Uterus (tissue), 4 donors: ENCODE results near the gene HBM. TPM values are rescaled to one million over a fixed set of nuclear protein-coding genes. Genes with fewer than 3 reads are reported as not detected.
"Not testable (repeated sequence)": the region's sequence is repeated elsewhere in the genome, so short reads cannot be mapped to it uniquely, and the experiment has no call there.

Experiments
- DNase-seq, 2 donors: peaks; one replicate each; pipeline ENCODE4 v3.0.0-alpha.2; 2019 to 2020
- H3K27ac ChIP-seq, 2 donors: fragments of 200-600 bp; sonication (generic); 1 replicate in 1 of 2; 2 replicates in 1 of 2; pipeline ENCODE4 v1.5.1; 2016 to 2018
- H3K27me3 ChIP-seq, 2 donors: fragments of 200-600 bp; sonication (generic); one replicate each; pipeline ENCODE4 v1.5.1; 2018 to 2019; ENCODE audit warnings: control low read depth in 1 of 2
- H3K36me3 ChIP-seq, 2 donors: fragments of 200-600 bp; sonication (generic); one replicate each; pipeline ENCODE4 v1.5.1; 2019; ENCODE audit warnings: control low read depth in 1 of 2
- H3K4me1 ChIP-seq, 2 donors: fragments of 200-600 bp; sonication (generic); one replicate each; pipeline ENCODE4 v1.5.1; 2018 to 2019; ENCODE audit warnings: control low read depth in 1 of 2
- H3K4me3 ChIP-seq, 2 donors: fragments of 200-600 bp; sonication (generic); 1 replicate in 1 of 2; 2 replicates in 1 of 2; pipeline ENCODE4 v1.5.1; 2018 to 2019; ENCODE audit warnings: mild to moderate bottlenecking in 1 of 2
- H3K9me3 ChIP-seq, 2 donors: fragments of 200-600 bp; sonication (generic); one replicate each; pipeline ENCODE4 v1.5.1; 2019; ENCODE audit warnings: control low read depth in 1 of 2
- POLR2A ChIP-seq, 2 donors: fragments of 450-650 bp; IDR thresholded peaks; one replicate each; pipeline ENCODE4 v1.6.1; 2016; ENCODE audit warnings: antibody characterized with exemption in 2 of 2, mild to moderate bottlenecking in 1 of 2, moderate library complexity in 1 of 2
- intact Hi-C: fragments of 100-400 bp; cut with DNase I; formaldehyde crosslinking; loops from one replicate; pipeline ENCODE4 v1.15.1; 2023; ENCODE audit warnings: low total_unique reads
- total RNA-seq, 4 donors: library from RNA; depleted of rRNA in 3 of 4; stranded (reverse); fragments of >200 nt in 3 of 4; gene quantifications; one replicate each; pipeline versions ENCODE4 v1.1.0 to v1.2.4, GENCODE V29; 2014 to 2023
- TF ChIP-seq, protein P1 (sequence below), 4 experiments: fragments of 200-600 bp in 2 of 4; fragments of 450-650 bp in 2 of 4; sonication (generic) in 2 of 4; IDR thresholded peaks; one replicate each; pipeline ENCODE4 v1.5.1; 2016 to 2019; ENCODE audit warnings: antibody characterized with exemption in 4 of 4, mild to moderate bottlenecking in 2 of 4, moderate library complexity in 1 of 4
- donor health status: DM: yes; HTN: yes; CAD: no.

Gene HBM
- total RNA-seq, 4 donors from 2014 or later = 1.4 TPM; not detected in 3

DNA sequence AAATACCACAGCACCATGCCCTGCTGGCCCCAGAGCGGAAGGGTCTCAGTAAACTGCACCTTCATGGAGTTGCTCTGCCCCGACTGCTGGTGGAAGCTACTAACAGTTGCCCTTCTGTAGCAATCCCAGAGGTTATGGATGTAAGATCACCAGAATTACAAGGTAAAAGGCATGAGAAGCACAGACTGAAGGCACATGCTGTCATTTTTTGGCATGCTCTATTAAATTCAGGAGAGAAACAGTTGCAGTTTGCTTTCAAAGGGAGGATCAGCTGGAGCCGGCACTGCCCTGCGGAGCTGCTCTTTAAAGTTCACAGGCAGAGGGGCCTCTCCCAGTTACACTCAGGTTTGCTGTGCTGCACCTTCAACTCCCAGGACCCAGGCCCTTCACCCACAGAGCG, 46.5 kb upstream of the HBM start:
- intact Hi-C loops = no loop called here
- no peak overlapping the region for H3K4me3 ChIP-seq
- H3K4me1 ChIP-seq = no peaks in the 10 kb centered on the region
- H3K9me3 ChIP-seq = no peaks in the 10 kb centered on the region
- no peaks in the 10 kb centered on the region for H3K27me3 ChIP-seq
- no peak for TF ChIP-seq POLR2A (IDR thresholded peaks at IDR 0.05)
- TF ChIP-seq, protein P1, sequence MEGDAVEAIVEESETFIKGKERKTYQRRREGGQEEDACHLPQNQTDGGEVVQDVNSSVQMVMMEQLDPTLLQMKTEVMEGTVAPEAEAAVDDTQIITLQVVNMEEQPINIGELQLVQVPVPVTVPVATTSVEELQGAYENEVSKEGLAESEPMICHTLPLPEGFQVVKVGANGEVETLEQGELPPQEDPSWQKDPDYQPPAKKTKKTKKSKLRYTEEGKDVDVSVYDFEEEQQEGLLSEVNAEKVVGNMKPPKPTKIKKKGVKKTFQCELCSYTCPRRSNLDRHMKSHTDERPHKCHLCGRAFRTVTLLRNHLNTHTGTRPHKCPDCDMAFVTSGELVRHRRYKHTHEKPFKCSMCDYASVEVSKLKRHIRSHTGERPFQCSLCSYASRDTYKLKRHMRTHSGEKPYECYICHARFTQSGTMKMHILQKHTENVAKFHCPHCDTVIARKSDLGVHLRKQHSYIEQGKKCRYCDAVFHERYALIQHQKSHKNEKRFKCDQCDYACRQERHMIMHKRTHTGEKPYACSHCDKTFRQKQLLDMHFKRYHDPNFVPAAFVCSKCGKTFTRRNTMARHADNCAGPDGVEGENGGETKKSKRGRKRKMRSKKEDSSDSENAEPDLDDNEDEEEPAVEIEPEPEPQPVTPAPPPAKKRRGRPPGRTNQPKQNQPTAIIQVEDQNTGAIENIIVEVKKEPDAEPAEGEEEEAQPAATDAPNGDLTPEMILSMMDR (IDR thresholded peaks at IDR 0.05) = no peak
- no peaks in the 10 kb centered on the region for H3K36me3 ChIP-seq
- H3K27ac ChIP-seq = no peak overlapping the region
- DNase-seq = no peak

GRCh38 chr16:119835-120491, 45.8 kb upstream of the HBM start:
- no peaks in the 10 kb centered on the region for H3K9me3 ChIP-seq
- intact Hi-C loops = no loop called here
- H3K4me1 ChIP-seq = no peaks in the 10 kb centered on the region
- DNase-seq = no peak
- no peaks in the 10 kb centered on the region for H3K27me3 ChIP-seq
- no peaks in the 10 kb centered on the region for H3K36me3 ChIP-seq
- no peak overlapping the region for H3K27ac ChIP-seq
- H3K4me3 ChIP-seq = no peak overlapping the region
- TF ChIP-seq POLR2A (IDR thresholded peaks at IDR 0.05) = no peak
- TF ChIP-seq, protein P1 (IDR thresholded peaks at IDR 0.05) = no peak

DNA sequence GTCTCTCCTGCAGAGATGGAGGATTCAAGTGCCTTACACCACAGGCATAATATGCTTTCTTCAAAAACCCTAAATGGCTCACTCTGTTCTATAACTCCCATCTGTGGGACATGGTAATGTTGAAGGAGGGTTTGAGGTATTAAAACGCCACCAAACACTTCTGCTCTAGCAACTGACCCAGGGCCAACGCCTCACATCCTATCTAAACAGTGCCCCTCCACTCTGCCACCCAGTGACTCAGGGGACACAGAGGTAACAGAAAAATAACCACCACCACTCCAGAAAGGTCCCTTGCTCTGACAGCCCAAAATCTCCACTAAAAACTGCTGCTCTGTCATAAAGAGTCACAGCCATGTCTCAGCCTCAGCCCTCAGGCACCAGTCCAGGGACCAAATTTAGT, 45.0 kb upstream of the HBM start:
- no peaks in the 10 kb centered on the region for H3K36me3 ChIP-seq
- H3K27me3 ChIP-seq = no peaks in the 10 kb centered on the region
- H3K4me1 ChIP-seq = no peaks in the 10 kb centered on the region
- intact Hi-C loops = no loop called here
- no peak for DNase-seq
- no peaks in the 10 kb centered on the region for H3K9me3 ChIP-seq
- no peak overlapping the region for H3K27ac ChIP-seq
- TF ChIP-seq, protein P1 (IDR thresholded peaks at IDR 0.05) = no peak
- no peak for TF ChIP-seq POLR2A (IDR thresholded peaks at IDR 0.05)
- no peak overlapping the region for H3K4me3 ChIP-seq

DNA sequence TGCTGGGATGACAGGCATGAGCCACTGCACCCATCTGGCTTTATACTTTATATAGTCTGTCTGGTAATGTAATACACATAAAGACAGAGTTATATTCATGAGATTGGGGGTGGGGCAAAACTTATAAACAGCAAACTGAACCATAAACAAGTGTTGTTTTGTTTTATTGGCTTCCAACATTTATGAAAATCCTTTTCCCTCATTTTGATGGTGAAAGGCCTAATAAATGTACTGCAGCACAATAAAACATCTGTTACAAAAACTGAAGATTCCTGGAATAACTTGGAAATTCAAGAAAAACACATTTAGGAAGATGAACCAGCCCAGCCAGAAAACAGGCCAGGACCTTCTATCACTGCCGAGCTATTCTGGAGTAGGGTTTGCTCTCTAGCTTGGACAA, 43.4 kb upstream of the HBM start:
- H3K27ac ChIP-seq = no peak overlapping the region
- H3K9me3 ChIP-seq = no peaks in the 10 kb centered on the region
- no peak for TF ChIP-seq POLR2A (IDR thresholded peaks at IDR 0.05)
- TF ChIP-seq, protein P1 (IDR thresholded peaks at IDR 0.05) = no peak
- no peak overlapping the region for H3K4me3 ChIP-seq
- H3K27me3 ChIP-seq = no peaks in the 10 kb centered on the region
- DNase-seq = no peak
- intact Hi-C loops = no loop called here
- H3K4me1 ChIP-seq = no peaks in the 10 kb centered on the region
- H3K36me3 ChIP-seq = no peaks in the 10 kb centered on the region

GRCh38 chr16:123558-124350, 42.0 kb upstream of the HBM start:
- intact Hi-C loops, H3K4me3 ChIP-seq: not testable (repeated sequence)

More at GRCh38 chr16:123558-124350, 42.0 kb upstream of the HBM start:
- H3K4me1 ChIP-seq, H3K27ac ChIP-seq, DNase-seq, H3K9me3 ChIP-seq, H3K27me3 ChIP-seq, H3K36me3 ChIP-seq: not testable (repeated sequence)
